ENCODE results near the gene SNX6.
"Not testable (repeated sequence)": the region's sequence is repeated elsewhere in the genome, so short reads cannot be mapped to it uniquely, and the experiment has no call there.

- TF ChIP-seq, protein P1, sequence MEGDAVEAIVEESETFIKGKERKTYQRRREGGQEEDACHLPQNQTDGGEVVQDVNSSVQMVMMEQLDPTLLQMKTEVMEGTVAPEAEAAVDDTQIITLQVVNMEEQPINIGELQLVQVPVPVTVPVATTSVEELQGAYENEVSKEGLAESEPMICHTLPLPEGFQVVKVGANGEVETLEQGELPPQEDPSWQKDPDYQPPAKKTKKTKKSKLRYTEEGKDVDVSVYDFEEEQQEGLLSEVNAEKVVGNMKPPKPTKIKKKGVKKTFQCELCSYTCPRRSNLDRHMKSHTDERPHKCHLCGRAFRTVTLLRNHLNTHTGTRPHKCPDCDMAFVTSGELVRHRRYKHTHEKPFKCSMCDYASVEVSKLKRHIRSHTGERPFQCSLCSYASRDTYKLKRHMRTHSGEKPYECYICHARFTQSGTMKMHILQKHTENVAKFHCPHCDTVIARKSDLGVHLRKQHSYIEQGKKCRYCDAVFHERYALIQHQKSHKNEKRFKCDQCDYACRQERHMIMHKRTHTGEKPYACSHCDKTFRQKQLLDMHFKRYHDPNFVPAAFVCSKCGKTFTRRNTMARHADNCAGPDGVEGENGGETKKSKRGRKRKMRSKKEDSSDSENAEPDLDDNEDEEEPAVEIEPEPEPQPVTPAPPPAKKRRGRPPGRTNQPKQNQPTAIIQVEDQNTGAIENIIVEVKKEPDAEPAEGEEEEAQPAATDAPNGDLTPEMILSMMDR (IDR thresholded peaks at IDR 0.05 in 2 of 3, conservative IDR thresholded peaks at IDR 0.05 in 1 of 3; ENCODE audit: borderline replicate concordance in 1 of 3, insufficient read depth in 1 of 3, low read depth in 2 of 3, low read length in 2 of 3) = not testable (repeated sequence)
- not testable (repeated sequence) for TF ChIP-seq REST (IDR thresholded peaks at IDR 0.05; ENCODE audit: low read depth); ZNF274 (IDR thresholded peaks at IDR 0.05; ENCODE audit: low read depth, low read length); POLR2AphosphoS5 (IDR thresholded peaks at IDR 0.05; ENCODE audit: low read depth, low read length); SIN3A (IDR thresholded peaks at IDR 0.05; ENCODE audit: low read depth); POLR2A (IDR thresholded peaks at IDR 0.05; ENCODE audit: borderline replicate concordance, extremely low read depth, insufficient read depth, insufficient read length); CEBPB (IDR thresholded peaks at IDR 0.05; ENCODE audit: low read depth); FOSL1 (IDR thresholded peaks at IDR 0.05; ENCODE audit: low read depth); EZH2 (IDR thresholded peaks at IDR 0.05); EZH2phosphoT487 (IDR thresholded peaks at IDR 0.05; ENCODE audit: borderline replicate concordance); YY1 (IDR thresholded peaks at IDR 0.05; ENCODE audit: extremely low read depth, insufficient replicate concordance, low read depth, low read length)
- TF ChIP-seq, protein P2, sequence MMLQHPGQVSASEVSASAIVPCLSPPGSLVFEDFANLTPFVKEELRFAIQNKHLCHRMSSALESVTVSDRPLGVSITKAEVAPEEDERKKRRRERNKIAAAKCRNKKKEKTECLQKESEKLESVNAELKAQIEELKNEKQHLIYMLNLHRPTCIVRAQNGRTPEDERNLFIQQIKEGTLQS (IDR thresholded peaks at IDR 0.05) = not testable (repeated sequence)
These were observed 67.7 kb downstream of the SNX6 start for GRCh38 chr14:34562037-34562775.
